ENCODE results near the gene CBLL1. TPM values are rescaled to one million over a fixed set of nuclear protein-coding genes. Genes with fewer than 3 reads are reported as not detected.
A peak's percentile ranks its signal among the peaks of the same experiment; 100 is the strongest.

Gene CBLL1, protein sequence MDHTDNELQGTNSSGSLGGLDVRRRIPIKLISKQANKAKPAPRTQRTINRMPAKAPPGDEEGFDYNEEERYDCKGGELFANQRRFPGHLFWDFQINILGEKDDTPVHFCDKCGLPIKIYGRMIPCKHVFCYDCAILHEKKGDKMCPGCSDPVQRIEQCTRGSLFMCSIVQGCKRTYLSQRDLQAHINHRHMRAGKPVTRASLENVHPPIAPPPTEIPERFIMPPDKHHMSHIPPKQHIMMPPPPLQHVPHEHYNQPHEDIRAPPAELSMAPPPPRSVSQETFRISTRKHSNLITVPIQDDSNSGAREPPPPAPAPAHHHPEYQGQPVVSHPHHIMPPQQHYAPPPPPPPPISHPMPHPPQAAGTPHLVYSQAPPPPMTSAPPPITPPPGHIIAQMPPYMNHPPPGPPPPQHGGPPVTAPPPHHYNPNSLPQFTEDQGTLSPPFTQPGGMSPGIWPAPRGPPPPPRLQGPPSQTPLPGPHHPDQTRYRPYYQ
- 6.9 TPM for total RNA-seq

DNA sequence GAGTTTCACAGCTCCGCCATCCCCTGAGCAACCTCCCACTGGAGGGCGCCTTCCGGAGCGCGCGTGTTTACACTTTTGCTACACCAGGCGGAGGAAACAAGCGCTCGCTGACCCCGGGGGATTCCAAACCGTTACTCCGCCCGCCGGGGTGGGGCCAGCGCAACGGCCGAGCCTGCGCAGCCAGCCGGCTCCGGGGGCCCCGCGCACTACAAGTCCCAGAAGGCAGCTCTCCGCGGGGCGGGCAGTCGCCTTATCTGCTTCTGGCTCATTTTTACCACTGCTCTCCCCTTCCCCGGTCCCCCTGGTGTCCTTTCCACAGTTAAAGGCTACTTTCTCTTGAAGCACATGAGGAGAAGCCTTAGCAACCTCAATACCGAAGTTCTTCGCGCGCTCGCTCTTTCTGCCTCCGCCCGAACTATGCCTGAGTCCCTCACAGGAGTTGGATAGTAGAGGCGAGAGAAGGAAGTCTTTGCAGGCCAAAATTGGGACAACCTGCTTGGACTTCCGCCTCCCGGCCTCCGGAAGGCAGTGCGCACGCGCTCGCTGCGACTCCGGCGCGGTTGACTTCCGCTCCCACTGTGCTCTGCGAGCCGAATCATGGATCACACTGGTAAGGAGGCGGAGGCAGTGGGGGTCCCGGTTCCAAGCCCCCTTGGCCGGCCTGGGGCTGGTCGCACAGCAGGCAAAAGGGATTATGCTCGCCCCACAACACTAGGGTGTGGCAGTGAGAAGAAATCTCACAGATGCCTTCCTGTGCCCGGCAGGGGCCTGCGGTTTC lies at the start of gene CBLL1:
TSS of gene CBLL1 (plus strand) at position 576 of the 778 bp plus-strand sequence. CDS start at position 598, 22 bp downstream.
- DNase-seq (ENCODE audit: low spot score) (peak; percentile 98), ATAC-seq (peak; percentile 95)

DNA sequence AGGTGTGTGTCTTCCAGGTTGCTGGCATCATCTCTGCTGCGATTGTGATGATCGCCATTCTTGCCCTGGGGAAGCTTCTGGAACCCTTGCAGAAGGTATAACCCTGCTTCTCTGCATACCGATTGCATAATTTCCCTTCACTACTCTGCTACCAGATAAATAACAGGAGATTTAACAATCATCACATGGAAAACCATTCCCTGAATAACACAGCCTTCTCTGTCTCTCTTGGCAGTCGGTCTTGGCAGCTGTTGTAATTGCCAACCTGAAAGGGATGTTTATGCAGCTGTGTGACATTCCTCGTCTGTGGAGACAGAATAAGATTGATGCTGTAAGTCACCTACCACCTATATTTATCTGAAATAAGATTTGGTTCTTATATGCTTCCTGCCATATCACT lies 49.6 kb upstream of the CBLL1 start:
- ATAC-seq: no peak
- DNase-seq (ENCODE audit: low spot score): no peak

DNA sequence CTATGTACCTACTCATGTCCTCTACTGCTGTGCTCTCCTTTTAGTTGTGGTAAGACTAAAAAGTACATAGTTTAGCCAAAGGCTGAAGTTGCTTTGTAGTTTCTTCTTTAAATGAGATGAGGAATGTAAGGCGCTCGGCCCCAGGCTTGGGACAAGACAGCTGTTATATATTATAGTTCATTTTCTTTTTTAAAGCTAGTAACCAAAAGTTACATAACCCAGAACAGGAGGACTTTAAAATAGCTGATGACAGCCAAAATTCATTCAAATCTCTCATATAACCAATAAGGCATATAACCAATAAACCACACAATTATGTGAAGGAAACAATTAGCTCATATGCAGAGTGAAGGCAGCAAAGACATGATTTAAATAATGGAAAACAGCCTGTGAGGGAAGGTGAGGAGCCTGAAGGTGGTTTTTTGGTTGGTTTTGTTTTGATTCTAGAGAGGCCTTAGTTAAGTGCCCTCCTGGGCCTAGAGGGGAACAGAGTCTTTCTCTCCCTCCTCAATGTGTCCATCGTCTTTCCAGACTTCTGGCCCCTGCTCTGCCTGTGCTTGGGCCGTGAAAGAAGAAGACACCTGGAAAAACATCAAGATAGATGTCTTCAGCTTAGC lies 47.5 kb upstream of the CBLL1 start:
- no peak for DNase-seq (ENCODE audit: low spot score)
- ATAC-seq: no peak

DNA sequence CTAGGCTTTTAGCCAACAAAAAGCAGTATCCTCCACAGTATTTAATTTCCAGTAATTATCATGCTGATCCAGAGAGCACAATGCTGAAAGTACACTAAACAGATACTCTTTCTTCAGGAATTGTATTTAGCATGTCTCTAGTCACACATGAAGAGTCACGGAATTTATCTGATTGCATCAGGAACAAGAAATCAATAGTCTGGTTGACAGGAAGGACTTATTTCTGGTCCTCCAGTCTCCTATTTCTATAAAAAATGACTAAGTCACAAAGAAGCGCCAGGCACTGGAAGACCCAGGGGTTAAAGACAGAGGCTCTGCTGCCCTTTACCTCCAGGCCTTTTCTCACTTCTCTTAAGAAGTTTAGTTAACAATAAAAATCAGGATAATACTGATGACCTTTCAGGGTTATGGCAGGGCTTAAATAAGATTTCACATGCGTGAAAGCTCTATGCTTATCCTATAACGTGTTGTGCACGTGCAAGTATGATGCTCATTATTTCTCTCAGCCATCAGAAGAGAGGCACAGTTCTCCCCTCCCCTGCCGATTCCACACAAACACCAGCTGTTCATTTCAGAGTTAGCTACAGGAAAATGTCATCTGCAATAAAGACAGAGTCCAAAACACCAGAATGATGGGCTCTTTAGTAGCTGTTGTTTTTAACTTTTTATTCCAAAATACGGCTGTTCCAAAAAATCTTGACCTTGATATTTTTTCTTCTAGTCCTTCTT lies 46.5 kb upstream of the CBLL1 start:
- ATAC-seq (no peak), DNase-seq (ENCODE audit: low spot score) (no peak)

DNA sequence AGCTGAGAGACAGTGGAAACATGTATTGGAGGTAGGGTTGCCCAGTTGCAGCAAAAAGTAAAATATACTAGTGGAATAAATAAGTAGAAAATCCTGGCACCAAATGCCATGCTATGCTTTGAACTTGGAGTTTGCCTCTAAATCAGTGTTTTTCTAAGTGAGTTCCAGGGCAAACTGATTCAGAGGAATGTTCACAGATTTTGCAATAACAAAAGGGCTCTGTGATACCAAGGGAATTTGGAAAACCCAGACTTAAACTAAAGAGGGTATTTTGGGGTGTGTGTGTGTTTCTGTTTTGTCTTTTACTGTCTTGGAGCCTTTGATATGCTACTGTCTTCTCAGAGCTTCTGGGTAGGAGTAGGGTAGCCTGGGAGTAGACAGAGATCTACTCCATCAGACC lies 43.4 kb upstream of the CBLL1 start:
- DNase-seq (ENCODE audit: low spot score): no peak
- no peak for ATAC-seq

DNA sequence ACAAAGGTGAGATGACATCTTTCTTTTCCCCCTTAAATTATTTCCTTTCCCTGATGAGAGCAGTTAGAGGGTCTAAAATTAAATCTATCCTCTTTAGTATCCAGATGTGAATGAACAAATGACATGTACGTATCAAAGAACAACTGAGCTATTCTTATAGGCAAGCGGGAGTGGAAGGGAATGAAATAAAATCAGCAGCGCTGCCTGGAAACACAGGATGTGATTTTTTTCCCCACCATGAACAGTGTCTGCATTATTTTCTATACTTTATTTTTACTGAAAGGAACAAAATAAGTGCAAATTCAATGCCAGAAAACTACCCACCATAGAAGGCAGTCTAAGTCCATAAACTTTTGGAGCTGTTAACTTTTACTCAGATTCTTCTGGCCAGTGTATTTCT lies 42.8 kb upstream of the CBLL1 start:
- DNase-seq (ENCODE audit: low spot score) (no peak), ATAC-seq (no peak)

DNA sequence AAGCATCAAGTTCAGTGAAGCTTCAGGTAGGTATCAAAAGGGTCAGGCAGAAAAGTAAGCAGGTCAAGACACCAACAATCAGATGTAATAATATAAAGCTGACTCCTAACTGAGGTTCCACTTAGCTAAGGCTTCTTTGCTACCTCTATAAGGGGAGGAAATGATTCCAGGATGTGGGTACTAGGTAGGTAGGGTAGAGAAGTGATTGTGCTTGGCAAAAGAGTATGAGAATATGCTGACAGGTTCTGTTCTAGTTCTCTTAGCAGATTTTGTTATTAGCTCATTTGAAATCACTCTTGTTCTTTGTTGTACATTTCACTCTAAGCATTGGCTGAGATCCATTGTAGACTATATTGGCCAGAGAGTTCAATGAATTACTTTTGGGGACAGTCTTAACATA lies 40.7 kb upstream of the CBLL1 start:
- DNase-seq (ENCODE audit: low spot score) (no peak), ATAC-seq (no peak)

DNA sequence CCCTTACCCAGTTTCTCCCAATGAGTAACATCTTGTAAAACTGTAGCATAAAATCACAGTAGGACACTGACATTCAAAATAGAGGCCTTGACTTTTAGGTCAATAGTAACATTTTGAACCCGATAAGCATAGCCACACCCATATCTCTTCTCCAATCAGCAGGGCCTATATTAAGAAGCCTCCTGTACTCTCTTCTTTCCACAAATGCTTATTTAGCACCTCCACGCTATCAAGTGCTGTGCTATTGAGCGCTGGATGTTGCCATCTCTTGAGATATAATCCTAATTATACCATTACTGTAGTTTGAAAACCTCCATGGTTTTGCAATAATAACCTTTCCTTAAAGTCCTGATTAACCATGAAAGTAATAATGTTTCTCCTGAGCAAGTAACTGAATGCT lies 40.1 kb upstream of the CBLL1 start:
- no peak for DNase-seq (ENCODE audit: low spot score)
- ATAC-seq: no peak

DNA sequence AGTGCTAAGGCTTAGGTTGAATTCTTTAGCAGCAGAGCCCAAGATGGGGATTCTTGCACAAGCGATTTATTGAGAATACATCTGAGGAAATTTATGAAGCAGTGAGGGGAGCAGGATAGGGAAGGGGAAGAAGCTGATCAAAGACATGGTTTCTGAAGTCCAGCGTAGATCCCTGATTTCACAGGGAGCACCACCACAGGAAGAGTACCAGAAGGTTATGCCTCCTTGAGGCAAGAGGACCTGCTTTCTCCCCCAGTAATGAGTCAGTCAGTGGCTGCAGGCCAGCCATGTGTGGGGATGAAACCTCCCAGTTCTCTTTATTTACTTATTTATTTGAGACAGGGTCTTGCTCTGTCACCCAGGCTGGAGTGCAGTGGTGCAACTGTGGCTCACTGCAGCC lies 35.0 kb upstream of the CBLL1 start:
- ATAC-seq: no peak

DNA sequence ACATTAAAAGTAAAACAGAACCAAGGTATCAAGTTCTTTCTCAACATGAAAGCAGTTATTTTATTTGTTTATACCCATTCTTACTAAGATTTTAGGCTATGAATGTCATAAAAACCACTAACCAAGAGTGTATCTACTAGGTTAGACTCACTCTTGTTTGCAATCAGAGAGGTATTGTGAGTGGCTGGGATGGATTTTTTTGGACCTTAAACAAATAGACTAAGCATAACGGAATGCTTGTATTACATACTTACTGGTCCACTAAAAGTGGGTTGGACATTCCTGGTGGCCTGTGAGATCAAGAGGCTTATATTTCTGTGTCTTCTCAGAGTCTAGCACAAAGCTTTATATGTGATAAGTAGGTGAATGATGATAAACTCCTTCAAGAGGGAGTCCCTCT lies 32.6 kb upstream of the CBLL1 start:
- DNase-seq (ENCODE audit: low spot score) (no peak), ATAC-seq (no peak)

More for the DNA sequence above, 35.0 kb upstream of the CBLL1 start:
- DNase-seq (ENCODE audit: low spot score): no peak

DNA sequence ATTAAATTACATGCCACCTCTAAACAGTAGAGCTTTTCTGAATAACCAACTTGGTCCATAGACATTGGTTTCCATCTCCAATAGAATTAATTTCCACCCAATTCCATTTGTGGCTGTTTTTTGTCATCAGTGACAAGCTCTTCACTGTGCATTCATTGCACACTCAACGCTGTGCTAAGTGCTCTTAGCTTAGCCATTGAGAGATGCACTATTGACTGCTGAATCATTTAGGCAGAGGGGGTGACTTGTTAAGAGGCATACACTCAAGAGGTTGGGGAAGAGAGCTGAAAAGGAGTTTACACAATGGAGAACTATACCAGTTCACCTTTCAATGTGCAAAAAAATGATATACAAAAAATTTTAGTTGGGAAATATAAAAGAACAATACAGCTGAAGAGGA lies 31.9 kb upstream of the CBLL1 start:
- ATAC-seq: no peak
- no peak for DNase-seq (ENCODE audit: low spot score)

DNA sequence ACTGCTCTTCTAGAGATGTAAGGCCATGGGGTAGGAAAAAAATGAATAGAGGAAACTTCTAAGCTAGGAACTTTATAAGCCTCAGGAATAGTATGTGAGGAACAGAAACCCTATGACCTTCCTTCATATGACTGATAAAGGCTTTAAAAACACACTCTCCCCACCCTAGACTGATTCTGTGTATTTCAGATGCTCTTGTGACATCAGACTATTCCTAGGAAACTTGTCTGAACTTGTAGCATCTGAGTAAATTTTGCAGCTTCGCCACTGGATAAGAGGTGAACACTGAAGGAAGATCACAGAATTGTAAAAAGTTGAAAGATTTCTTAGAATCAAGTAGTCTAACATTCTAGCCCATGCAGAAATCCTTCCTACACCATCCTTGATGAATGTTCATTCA lies 31.0 kb upstream of the CBLL1 start:
- no peak for DNase-seq (ENCODE audit: low spot score)
- ATAC-seq: no peak

DNA sequence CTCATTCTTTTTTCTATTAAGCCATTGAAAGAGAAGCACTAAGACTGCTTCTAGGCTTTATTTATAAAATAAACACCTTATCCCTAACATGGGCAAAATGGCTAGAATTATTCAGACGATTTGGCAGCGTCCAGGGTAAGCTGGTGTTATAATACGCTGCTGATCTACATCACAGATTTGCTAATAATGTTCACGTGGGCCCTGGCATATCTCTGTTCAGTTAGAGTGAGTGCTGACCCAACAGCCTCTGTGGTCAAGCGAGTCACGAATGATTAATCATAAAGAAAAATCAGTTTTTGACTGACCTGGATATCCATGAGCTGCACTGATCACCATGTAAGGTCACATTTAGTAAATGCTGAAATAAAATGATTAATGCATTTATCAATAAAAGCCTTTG lies 28.4 kb upstream of the CBLL1 start:
- ATAC-seq: no peak
- DNase-seq (ENCODE audit: low spot score): no peak

DNA sequence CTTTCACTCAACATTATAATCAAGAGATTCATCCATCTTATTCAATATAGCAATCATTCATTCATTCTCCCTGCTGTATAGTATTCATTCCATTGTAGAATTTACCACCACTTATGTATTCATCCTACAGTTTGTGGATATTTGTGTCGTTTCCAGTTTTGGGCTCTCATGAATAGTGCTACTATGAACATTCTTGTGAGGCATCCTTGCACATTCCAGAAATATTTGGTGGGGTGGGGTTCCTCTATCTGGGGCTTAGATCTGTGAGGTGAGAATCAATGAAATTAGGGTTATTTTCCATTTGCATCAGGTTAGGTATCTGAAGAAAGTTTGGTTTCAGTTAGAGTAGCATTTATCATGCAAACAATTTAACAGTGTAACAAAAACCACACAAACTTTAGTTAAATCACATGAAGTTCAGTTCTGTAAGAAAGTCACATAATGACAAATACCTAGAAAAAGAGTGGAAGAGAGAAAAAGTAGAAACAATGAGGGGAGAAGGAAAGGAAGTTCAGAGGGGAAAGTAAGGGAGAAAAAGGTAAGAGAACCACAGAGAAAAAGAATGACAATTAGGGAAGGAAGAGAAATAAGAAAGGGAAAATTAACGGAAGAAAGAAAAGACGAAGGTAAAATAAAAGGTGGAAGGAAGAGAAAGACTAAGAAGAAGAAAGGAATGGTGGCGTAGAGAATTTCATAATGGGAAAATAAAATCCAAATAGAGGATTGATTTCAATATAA lies 25.3 kb upstream of the CBLL1 start:
- DNase-seq (ENCODE audit: low spot score): no peak
- no peak for ATAC-seq

DNA sequence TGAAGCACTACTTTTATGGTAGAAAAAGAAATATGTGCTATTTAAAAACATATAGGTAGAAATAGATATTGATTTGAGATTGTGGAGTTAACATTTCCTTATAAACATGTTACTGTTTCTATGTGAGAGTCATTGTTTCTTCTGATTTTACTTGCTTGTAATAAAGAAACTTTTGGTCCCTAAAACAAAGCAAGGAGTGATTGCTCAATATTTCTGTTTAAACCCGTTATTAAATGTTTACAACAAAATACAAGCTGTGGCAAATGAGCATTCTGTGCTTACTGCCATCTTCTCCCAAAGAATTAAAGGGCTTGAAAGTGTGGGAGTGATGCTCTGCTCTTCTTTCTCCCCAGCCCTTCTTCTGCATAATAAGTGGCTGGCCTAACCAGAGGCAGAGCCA lies 22.7 kb upstream of the CBLL1 start:
- DNase-seq (ENCODE audit: low spot score) (no peak), ATAC-seq (no peak)

DNA sequence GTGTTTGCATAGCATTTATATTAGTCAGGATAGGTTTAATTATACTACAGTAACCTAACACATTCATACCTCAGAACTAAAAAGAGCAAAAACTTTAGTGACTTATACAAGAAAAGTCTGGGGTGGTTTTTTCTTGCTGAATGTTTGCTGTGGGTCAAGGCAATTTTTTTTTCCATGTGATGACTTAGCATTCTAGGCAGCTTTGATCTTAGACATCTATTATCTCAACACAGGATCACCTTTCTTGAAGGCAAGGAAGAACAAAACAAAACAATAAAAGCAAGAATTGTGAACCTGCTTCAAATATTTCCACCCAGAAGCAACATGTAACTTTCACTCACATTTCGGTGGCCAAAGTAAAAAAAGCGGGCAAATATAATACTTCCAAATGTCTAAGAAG lies 20.7 kb upstream of the CBLL1 start:
- DNase-seq (ENCODE audit: low spot score) (no peak), ATAC-seq (no peak)

DNA sequence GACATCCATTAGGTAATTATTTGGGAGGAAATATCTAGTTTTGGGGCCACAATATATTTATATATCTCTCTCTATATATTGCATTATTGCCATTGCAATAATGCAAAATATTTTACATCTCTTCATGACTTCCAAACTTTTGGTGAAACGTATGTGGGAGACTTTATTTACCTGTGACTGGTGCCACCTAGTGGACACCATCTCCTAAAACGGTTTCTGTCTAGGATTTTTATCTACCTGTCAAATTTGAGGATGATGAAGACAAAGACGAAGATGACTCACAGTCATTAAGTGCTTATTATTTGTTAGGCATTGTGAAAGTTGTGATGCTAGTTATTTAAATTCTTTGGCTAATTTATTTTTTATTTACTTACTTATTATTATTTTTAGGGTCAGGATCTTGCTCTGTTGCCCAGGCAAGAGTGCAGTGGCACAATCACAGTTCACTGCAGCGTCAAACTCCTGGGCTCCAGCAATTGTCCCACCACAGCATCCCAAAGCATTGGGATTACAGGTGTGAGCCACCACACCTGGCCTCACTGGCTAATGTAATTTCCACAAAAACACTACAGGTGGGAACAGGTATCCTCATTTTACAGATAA lies 18.7 kb upstream of the CBLL1 start:
- peak; percentile 82 for ATAC-seq

DNA sequence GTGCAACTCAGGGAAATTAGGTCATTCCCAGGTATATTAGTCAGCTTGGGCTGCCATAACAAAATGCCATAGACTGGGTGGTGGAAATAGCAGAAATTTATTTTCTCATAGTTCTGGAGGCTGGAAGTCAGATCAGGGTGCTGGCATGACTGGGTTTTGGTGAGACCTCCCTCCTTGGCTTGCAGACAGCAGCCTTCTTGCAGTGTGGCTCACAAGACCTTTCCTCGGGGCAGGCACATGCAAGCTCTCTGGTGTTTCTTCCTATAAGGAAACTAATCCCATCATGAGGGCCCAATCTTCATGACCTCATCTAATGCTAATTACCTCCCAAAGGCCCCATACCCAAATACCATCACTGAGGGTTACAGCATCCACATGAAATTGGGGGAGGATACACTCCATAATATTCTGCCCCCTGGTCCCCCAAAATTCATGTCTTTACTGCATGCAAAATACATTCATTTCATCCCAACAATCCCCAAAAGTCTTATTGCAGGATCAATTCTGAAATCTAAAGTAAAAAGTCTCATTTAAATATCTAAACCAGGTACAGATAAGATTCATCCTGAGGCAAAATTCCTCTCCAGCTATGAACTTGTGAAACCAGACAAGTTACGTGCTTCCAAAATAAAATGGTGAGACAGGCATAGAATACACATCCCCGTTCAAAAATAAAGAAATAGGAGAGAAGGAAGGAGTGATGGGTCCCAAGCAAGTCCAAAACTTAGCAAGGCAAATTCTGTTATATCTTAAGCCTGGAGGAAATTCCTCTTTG lies 17.4 kb upstream of the CBLL1 start:
- DNase-seq (ENCODE audit: low spot score) (no peak), ATAC-seq (no peak)

More for the DNA sequence above, 18.7 kb upstream of the CBLL1 start:
- no peak for DNase-seq (ENCODE audit: low spot score)

DNA sequence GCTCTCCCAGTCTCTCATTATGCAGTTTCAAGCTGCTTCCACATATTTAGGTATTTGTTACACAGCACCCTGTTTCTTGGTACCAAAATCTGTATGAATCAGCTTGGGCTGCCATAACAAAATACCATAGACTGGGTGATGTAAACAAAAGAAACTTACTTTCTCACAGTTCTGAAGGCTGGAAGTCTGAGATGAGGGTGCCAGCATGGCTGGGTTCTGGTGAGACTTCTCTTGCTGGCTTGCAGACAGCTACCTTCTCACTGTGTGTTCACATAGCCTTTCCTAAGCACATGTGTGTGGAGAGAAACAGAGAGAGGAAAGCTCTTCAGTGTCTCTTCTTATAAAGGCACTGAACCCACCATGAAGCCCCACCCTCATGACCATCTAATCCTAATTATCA lies 15.7 kb upstream of the CBLL1 start:
- no peak for ATAC-seq
- no peak for DNase-seq (ENCODE audit: low spot score)
